ENCODE data around the gene PPM1D. TPM values are rescaled to one million over a fixed set of nuclear protein-coding genes. Genes with fewer than 3 reads are reported as not detected.
"Not testable (repeated sequence)": the region's sequence is repeated elsewhere in the genome, so short reads cannot be mapped to it uniquely, and the experiment has no call there.

PPM1D gene
- total RNA-seq = 10 to 100 TPM; 10.1 to 17.3 (median 12.3) TPM

- H3K27me3 ChIP-seq = no peaks in the 10 kb centered on the region
- H3K4me1 ChIP-seq = peaks cover 3 to 42% (median 14%) of the 10 kb centered on the region in 3 donors
- peak; percentile 97 for ATAC-seq
- peak; percentile 91 to 92 for TF ChIP-seq POLR2A (IDR thresholded peaks at IDR 0.05)
- no peak for TF ChIP-seq EP300 (IDR thresholded peaks at IDR 0.05)
- peak; percentile 88 for TF ChIP-seq POLR2AphosphoS5 (IDR thresholded peaks at IDR 0.05)
- peak in 3 of 4 experiments; percentile 15 to 28 (median 23) for TF ChIP-seq CTCF (IDR thresholded peaks at IDR 0.05)
- no peaks in the 10 kb centered on the region for H3K36me3 ChIP-seq
- H3K4me3 ChIP-seq = peak within 1 kb of the TSS; percentile 86
- no peaks in the 10 kb centered on the region for H3K9me3 ChIP-seq
- peak within 1 kb of the TSS; percentile 93 to 98 (median 97) for H3K27ac ChIP-seq
- WGBS, 2 donors (ENCODE audit: low coverage in 1 of 2) = 0% methylated on average over 11 to 16 of the region's 83 CpGs
These were observed at the start of gene PPM1D for GRCh38 chr17:60599620-60600489. PPM1D (plus strand) TSS chr17:60600193; CDS start chr17:60600415, 222 bp downstream.

- H3K27me3 ChIP-seq, ATAC-seq, H3K9me3 ChIP-seq, H3K36me3 ChIP-seq, H3K4me1 ChIP-seq, H3K27ac ChIP-seq, H3K4me3 ChIP-seq: not testable (repeated sequence)
- WGBS, 2 donors (ENCODE audit: low coverage in 1 of 2) = no CpG with 5 or more reads among the region's 13 CpGs
These were observed 47.7 kb upstream of the PPM1D start for GRCh38 chr17:60552255-60552654.

- no peaks in the 10 kb centered on the region for H3K4me1 ChIP-seq
- H3K9me3 ChIP-seq = peaks cover 0 to 6% (median 0%) of the 10 kb centered on the region in 3 donors
- 70% methylated on average over 2 of the region's 2 CpGs; no CpG with 5 or more reads in 1 of the 2 donors for WGBS, 2 donors (ENCODE audit: low coverage in 1 of 2)
- no peak overlapping the region for H3K4me3 ChIP-seq
- no peaks in the 10 kb centered on the region for H3K36me3 ChIP-seq
- no peak overlapping the region for H3K27ac ChIP-seq
- no peak for ATAC-seq
- no peak for TF ChIP-seq CTCF (IDR thresholded peaks at IDR 0.05)
- no peak for TF ChIP-seq EP300 (IDR thresholded peaks at IDR 0.05)
- no peak for TF ChIP-seq POLR2AphosphoS5 (IDR thresholded peaks at IDR 0.05)
- TF ChIP-seq POLR2A (IDR thresholded peaks at IDR 0.05) = no peak
- no peaks in the 10 kb centered on the region for H3K27me3 ChIP-seq
These were observed 45.6 kb upstream of the PPM1D start for GRCh38 chr17:60554377-60554788.

GRCh38 chr17:60555786-60556185, 44.2 kb upstream of the PPM1D start:
- WGBS, 2 donors (ENCODE audit: low coverage in 1 of 2) = 79 to 96% methylated on average over 4 of the region's 4 CpGs
- Histone ChIP-seq H3K4me1 (no peaks in the 10 kb centered on the region), H3K27ac (no peak overlapping the region), H3K36me3 (no peaks in the 10 kb centered on the region), H3K4me3 (no peak overlapping the region), H3K9me3 (peaks cover 0 to 6% (median 0%) of the 10 kb centered on the region in 3 donors), H3K27me3 (no peaks in the 10 kb centered on the region)
- no peak for TF ChIP-seq EP300 (IDR thresholded peaks at IDR 0.05)
- TF ChIP-seq POLR2AphosphoS5 (IDR thresholded peaks at IDR 0.05) = no peak
- TF ChIP-seq CTCF (IDR thresholded peaks at IDR 0.05) = no peak
- no peak for TF ChIP-seq POLR2A (IDR thresholded peaks at IDR 0.05)
- no peak for ATAC-seq

- WGBS, 2 donors (ENCODE audit: low coverage in 1 of 2) = no CpG with 5 or more reads among the region's 2 CpGs
- no peaks in the 10 kb centered on the region for H3K4me1 ChIP-seq
- H3K36me3 ChIP-seq = no peaks in the 10 kb centered on the region
- H3K4me3 ChIP-seq = no peak overlapping the region
- peaks cover 0 to 6% (median 0%) of the 10 kb centered on the region in 3 donors for H3K9me3 ChIP-seq
- H3K27me3 ChIP-seq = no peaks in the 10 kb centered on the region
- no peak overlapping the region for H3K27ac ChIP-seq
- no peak for ATAC-seq
- TF ChIP-seq POLR2AphosphoS5 (IDR thresholded peaks at IDR 0.05) (no peak), EP300 (IDR thresholded peaks at IDR 0.05) (no peak), POLR2A (IDR thresholded peaks at IDR 0.05) (no peak), CTCF (IDR thresholded peaks at IDR 0.05) (no peak)
These were observed 42.2 kb upstream of the PPM1D start for GRCh38 chr17:60557805-60558204.
